Erythroblast (primary cell): ENCODE results near the gene EPHB1.

Experiments used
- GATA1 ChIP-seq: IDR thresholded peaks from 2 replicates; pipeline ENCODE4 v1.6.1; 2011; ENCODE audit warnings: low read depth, mild to moderate bottlenecking, control low read depth, low read length, moderate library complexity
- POLR2A ChIP-seq: IDR thresholded peaks from 2 replicates; pipeline ENCODE4 v1.6.1; 2011; ENCODE audit warnings: mild to moderate bottlenecking, low read length

GRCh38 chr3:134917631-134918030 is 122.6 kb downstream of the EPHB1 start:
- no peak for TF ChIP-seq POLR2A
- TF ChIP-seq GATA1 = no peak
